HG03108 (cell line): ENCODE data around the gene NUDT14.

Experiments
- ATAC-seq: cut with Tn5 transposase; IDR thresholded peaks from one replicate; pipeline ENCODE4 v1.9.1; 2021; ENCODE audit warnings: moderate library complexity; ENCODE audit not compliant: unreplicated experiment

The NUDT14 gene

GRCh38 chr14:105138021-105138541 is 43.0 kb downstream of the NUDT14 start:
- ATAC-seq: no peak

GRCh38 chr14:105137481-105138020 is 43.6 kb downstream of the NUDT14 start:
- ATAC-seq: no peak

DNA sequence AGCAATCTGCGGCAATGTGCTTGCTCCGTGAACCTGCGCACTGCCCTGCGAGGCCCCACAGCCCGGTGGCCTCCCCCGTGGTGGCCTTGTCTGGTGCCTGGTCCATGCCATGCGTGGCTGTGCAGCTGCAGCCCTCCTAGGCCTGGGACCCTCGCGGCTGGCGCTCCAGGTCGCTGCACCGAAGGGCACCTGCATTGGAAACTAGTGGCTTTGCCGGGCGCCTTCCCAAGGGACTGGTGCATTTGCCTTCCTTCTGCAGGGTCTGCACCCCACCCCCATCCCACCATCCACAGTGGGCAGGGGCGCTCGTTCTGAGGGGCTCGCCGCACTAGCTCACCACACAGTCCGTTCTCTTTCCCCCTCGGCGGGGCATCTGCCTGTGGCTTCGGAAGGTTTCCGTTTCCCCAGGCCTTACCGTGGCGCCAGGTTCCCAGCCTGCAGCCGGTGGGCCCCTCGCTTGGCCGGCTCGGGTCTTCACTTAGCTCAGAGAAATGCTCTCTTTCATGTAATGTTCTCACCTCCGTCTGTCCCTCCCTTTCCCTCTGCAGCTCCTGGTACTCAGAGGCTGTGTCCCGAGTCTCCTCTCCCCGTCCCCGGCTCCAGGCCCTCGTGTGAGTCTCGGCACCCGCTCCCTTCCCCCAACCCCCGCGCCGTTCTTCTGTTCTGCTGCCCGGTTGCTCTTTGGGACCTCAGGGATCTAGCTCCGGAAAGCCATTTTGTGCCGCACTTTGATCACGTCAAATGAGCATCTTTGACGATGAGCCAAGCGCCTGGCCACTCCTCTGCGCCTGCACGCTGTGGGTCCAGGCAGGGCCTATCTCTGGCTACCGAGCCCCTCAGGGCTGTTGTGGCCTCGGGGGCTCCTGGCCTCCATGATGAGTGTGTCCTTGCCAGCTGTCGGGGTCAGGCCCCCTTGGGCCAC is 44.5 kb downstream of the NUDT14 start:
- no peak for ATAC-seq

DNA sequence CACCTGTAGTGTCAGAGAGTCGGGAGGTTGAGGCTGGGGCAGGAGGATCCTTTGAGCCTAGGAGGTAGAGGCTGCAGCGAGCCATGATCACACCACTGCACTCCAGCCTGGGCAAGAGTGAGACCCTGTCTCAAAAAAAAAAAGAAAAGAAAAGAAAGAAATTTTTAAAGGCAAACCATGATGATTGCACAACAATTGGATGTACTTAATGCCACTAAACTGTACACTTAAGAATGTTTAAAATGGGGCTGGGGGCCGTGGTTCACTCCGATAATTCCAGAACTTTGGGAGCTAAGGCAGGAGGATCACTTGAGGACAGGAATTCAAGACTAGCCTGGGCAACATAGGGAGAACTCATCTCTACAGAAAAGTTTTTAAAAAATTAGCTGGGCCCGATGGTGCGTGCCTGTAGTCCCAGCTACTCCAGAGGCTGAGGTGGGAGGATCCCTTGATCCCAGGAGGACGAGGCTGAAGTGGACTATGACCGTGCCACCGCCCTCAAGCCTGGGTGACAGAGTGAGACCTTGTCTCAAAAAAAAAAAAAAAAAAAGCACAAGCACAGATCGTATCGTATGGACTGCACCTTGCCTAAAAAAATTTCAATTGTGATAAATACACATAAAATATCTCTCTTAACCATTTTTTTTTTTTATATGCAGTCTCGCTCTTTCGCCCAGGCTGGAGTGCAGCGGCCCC is 45.3 kb downstream of the NUDT14 start:
- no peak for ATAC-seq

DNA sequence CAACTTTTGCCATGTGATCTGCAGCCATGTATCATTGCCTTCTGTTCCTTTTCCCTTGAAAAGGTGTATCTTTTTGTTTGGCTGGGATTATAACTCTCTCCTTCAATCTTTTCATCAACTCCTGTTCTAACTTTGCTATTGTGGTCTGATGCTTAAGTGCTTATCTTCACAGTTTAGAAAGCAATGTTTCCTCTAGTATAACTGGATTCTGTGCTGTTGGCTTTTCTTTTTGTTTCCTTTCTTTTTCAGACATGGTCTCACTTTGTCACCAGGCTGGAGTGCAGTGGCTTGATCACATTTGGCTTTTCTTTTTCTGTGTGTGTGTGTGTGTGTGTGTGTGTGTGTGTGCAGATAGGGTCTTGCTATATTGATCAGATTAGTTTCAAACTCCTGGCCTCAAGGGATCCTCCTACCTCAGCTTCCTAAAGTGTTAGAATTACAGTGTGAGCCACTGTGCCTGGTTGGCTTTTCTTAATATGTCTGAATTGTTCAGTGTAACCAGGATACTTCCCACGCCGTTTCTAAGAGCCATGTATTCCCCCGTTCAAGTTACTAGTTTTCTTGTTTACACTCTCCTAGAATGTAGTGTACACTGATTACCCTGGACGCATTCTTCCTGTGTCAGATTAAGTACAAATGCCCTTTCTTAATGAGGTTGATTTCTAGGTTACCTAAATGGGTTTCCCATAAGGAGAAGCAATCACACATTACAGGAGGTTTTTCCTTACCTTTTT is 48.0 kb downstream of the NUDT14 start:
- ATAC-seq: no peak

GRCh38 chr14:105131241-105131640 is 49.9 kb downstream of the NUDT14 start:
- no peak for ATAC-seq

DNA sequence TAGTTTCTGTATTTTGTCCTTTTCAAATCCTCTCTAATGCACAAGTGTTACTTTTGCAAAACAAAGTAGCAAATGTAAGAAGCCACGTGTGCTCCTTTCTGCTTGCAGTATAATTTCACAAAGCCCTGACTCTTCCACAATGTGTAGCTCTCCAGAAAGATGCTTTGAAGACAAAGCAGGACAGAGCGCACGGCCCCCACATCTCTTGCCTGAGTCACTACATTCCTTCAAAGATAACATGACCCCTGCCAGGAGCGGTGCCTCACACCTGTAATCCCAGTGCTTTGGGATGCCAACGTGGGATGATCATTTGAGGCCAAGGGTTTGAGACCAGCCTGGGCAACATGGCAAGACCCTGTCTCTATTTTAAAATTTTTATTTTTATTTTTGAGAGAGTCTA is 53.1 kb downstream of the NUDT14 start:
- ATAC-seq: no peak

DNA sequence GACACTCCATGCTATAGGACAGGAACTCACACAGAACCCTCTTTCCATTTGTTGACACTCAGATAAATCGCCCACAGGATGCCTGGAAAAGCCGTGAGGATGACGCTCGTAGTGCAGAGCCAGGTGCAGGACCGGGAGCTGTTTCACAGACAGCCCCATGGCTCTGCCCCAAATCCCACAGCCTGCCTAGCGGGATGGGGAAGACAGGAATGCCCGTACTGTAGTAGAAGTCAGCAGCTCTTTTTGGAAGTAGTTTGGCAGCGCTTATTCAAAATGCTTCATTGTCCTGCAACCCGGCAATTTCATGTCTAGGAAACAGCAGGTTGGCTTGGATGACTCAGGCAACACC is 54.2 kb downstream of the NUDT14 start:
- ATAC-seq: no peak

DNA sequence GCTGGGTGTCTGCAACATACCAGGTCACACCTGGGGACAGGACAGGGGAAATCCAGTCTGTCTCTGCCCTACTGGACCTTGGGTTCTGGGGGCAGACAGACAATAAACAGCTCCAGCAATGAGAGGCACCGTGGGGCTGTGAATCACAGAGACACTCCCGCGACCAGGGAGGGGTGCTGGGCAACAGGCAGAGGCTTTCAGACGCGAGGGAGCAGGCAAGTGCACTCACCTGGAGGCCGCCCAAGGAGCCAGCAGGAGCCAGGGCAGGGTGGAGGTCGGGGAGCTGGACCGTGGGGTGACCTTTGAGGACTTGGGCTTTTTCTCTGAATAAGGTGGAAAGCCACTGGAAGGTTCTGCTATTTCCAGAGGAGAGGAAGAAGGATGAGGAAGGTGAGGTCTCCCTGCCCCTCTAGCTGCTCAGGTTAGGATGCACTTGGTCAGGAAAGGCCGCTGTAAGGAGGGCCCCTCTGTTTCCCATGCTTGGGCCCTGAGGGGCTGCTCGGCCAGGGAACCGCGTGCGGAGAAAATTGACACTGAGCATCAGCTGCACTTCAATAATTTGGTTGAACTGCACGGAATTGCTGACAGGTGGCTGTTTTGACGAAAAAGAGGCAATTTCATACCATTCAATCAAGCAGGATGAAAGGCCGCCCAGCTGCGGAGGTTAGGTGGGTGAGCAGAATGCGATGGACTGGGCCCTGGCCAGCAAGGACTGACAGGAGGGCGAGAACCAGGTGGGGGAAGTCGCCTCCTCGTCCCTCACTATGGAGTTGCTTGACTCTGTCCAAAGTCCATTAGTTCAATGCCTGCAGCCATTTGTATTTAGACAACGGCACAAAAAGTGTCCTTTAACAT is 54.8 kb downstream of the NUDT14 start:
- ATAC-seq: no peak

- ATAC-seq: no peak
These were observed 56.3 kb downstream of the NUDT14 start for GRCh38 chr14:105124823-105125222.

DNA sequence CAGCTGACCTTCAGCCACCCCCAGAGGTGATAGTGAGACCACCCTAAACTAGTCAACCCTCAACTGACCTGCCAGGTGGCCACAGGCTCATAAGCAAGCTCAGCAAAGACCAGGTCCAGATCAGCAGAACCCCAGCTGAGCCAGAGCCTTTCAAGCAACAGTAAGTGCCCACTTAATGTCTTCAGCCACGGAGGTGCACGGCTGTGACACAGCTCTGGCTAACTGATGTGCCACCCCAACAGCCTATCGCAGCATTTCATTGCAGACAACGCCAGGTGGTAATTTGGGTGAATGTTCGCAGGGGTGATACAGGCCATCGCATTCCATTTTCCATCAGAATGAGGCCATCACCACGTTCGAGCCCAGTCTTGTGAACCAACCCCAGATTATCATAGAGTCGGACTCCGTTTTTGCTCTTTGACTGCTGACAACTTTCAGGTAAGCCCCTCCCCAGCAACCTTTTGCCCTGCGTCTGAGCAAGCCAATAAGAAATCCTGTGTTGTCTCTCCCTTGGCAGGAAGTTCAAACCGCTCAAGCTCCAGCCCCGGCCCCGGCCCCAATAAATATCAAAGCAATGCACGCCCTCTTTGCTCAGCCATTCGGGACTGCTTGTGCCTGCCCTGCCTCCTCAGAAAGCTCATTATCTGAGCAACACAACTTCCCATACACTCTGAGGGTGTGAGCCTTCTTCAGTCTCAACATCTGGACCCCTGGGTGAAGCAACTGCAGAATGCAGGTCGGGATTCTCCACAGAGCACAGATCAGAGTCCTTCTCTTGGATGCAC is 56.9 kb downstream of the NUDT14 start:
- ATAC-seq: no peak

GRCh38 chr14:105123064-105123665 is 57.9 kb downstream of the NUDT14 start:
- no peak for ATAC-seq
